ENCODE measurements around the gene SPEF1. TPM values are rescaled to one million over a fixed set of nuclear protein-coding genes. Genes with fewer than 3 reads are reported as not detected.

SPEF1 gene
- total RNA-seq, 3 donors from 2014 or later = 0.19 TPM; not detected in 2

- peak; percentile 19 for TF ChIP-seq CTCF (IDR thresholded peaks at IDR 0.05)
- DNase-seq (peak; percentile 79 to 89 (median 84)), ATAC-seq (peak; percentile 56)
- peaks cover 14% of the 10 kb centered on the region for H3K4me1 ChIP-seq (ENCODE audit: low read depth)
- H3K9me3 ChIP-seq = no peaks in the 10 kb centered on the region
- intact Hi-C loops (cut with DNase I, micrococcal nuclease) = no loop called here
- H3K36me3 ChIP-seq (ENCODE audit: low read depth) = no peaks in the 10 kb centered on the region
- peak overlapping the region; percentile 37 for H3K4me3 ChIP-seq
These were observed 12.7 kb downstream of the SPEF1 start for GRCh38 chr20:3768342-3769130.

GRCh38 chr20:3767427-3768341 is 13.6 kb downstream of the SPEF1 start, which contains the start of gene ADISSP:
ADISSP (minus strand) TSS chr20:3767753; CDS start chr20:3760100, 7,653 bp downstream.
- H3K4me1 ChIP-seq (ENCODE audit: low read depth) = peaks cover 14% of the 10 kb centered on the region
- intact Hi-C loops (cut with DNase I, micrococcal nuclease) = no loop called here
- H3K9me3 ChIP-seq = no peaks in the 10 kb centered on the region
- DNase-seq (peak; percentile 98 to 100 (median 99)), ATAC-seq (peak; percentile 95)
- TF ChIP-seq CTCF (IDR thresholded peaks at IDR 0.05) = no peak
- H3K4me3 ChIP-seq = peak within 1 kb of the TSS; percentile 37
- H3K36me3 ChIP-seq (ENCODE audit: low read depth) = no peaks in the 10 kb centered on the region

- no peak for TF ChIP-seq CTCF (IDR thresholded peaks at IDR 0.05)
- H3K36me3 ChIP-seq (ENCODE audit: low read depth) = no peaks in the 10 kb centered on the region
- H3K9me3 ChIP-seq = no peaks in the 10 kb centered on the region
- H3K4me1 ChIP-seq (ENCODE audit: low read depth) = peaks cover 14% of the 10 kb centered on the region
- ATAC-seq (peak; percentile 12), DNase-seq (peak in 1 of 3 donors; percentile 66)
- intact Hi-C loops (cut with DNase I, micrococcal nuclease) = no loop called here
- no peak overlapping the region for H3K4me3 ChIP-seq
These were observed 14.2 kb downstream of the SPEF1 start for GRCh38 chr20:3767110-3767426.

GRCh38 chr20:3766422-3767109 is 14.7 kb downstream of the SPEF1 start:
- DNase-seq (no peak), ATAC-seq (no peak)
- no peak for TF ChIP-seq CTCF (IDR thresholded peaks at IDR 0.05)
- H3K4me1 ChIP-seq (ENCODE audit: low read depth) = peaks cover 14% of the 10 kb centered on the region
- no peaks in the 10 kb centered on the region for H3K9me3 ChIP-seq
- intact Hi-C loops (cut with DNase I, micrococcal nuclease) = no loop called here
- H3K36me3 ChIP-seq (ENCODE audit: low read depth) = no peaks in the 10 kb centered on the region
- H3K4me3 ChIP-seq = no peak overlapping the region

- Histone ChIP-seq H3K4me1 (ENCODE audit: low read depth) (peaks cover 14% of the 10 kb centered on the region), H3K4me3 (no peak overlapping the region), H3K36me3 (ENCODE audit: low read depth) (no peaks in the 10 kb centered on the region), H3K9me3 (no peaks in the 10 kb centered on the region)
- ATAC-seq = no peak
- intact Hi-C loops (cut with DNase I, micrococcal nuclease) = no loop called here
- TF ChIP-seq CTCF (IDR thresholded peaks at IDR 0.05) = no peak
- no peak for DNase-seq
These were observed 15.9 kb downstream of the SPEF1 start for GRCh38 chr20:3765171-3765882.
